IMR-90 (cell line): Measurements from ENCODE around the gene ELMO1. TPM values are rescaled to one million over a fixed set of nuclear protein-coding genes. Genes with fewer than 3 reads are reported as not detected.

ENCODE experiments used
- ATAC-seq: fragments of 200-7000 bp; cut with Tn5 transposase; 2 replicates; pipeline ENCODE4 v1.9.1; 2020; ENCODE audit warnings: low read depth, mild to moderate bottlenecking, moderate library complexity
- BruUV-seq: library from RNA; stranded (reverse); fragments of 400-500 nt; replicated peaks from 2 replicates; lab custom pipeline; 2021; lab: Mats Ljungman, UMichigan
- CTCF ChIA-PET: fragments of 300-600 bp; formaldehyde crosslinking; extraction: SDS; loops from one replicate; lab custom pipeline; 2021; ENCODE audit warnings: antibody characterized with exemption; lab: Yijun Ruan, JAX
- POLR2A ChIA-PET: fragments of 300-600 bp; sonication (Branson Sonifier 250); formaldehyde crosslinking; loops from one replicate; lab custom pipeline; 2022; ENCODE audit warnings: antibody characterized with exemption; ENCODE audit not compliant: unreplicated experiment; lab: Charles Lee
- DNase-seq: peaks from one replicate; pipeline ENCODE4 v3.0.0; 2013
- H2AFZ ChIP-seq: replicated peaks from 2 replicates; pipeline ENCODE3; 2013; ENCODE audit warnings: low read length, mild to moderate bottlenecking; ENCODE audit not compliant: poor library complexity
- H2AK5ac ChIP-seq: 2 replicates; pipeline ENCODE4 v1.6.1; 2013; ENCODE audit warnings: low read depth, low read length, inconsistent platforms
- H2AK9ac ChIP-seq: replicated peaks from 2 replicates; pipeline ENCODE3; 2013; ENCODE audit warnings: mild to moderate bottlenecking, low read depth, low read length, moderate library complexity; ENCODE audit not compliant: poor library complexity
- H2BK120ac ChIP-seq: 2 replicates; pipeline ENCODE4 v1.6.1; 2013; ENCODE audit warnings: low read depth, low read length, inconsistent platforms
- H2BK15ac ChIP-seq: 3 replicates; pipeline ENCODE4 v1.6.1; 2013; ENCODE audit warnings: low read depth, low read length, inconsistent platforms
- H2BK20ac ChIP-seq: 2 replicates; pipeline ENCODE4 v1.6.1; 2013; ENCODE audit warnings: low read depth, mild to moderate bottlenecking, inconsistent platforms, low read length, moderate library complexity
- H2BK5ac ChIP-seq: 2 replicates; pipeline ENCODE4 v1.6.1; 2013; ENCODE audit warnings: mild to moderate bottlenecking, low read depth, low read length, inconsistent platforms; ENCODE audit not compliant: poor library complexity, severe bottlenecking
- H3K14ac ChIP-seq: replicated peaks from 2 replicates; pipeline ENCODE4 v1.6.1; 2013; ENCODE audit warnings: low read depth, low read length, inconsistent platforms
- H3K18ac ChIP-seq: 2 replicates; pipeline ENCODE4 v1.6.1; 2013; ENCODE audit warnings: low read depth, low read length, control low read depth
- H3K23ac ChIP-seq: 2 replicates; pipeline ENCODE4 v1.6.1; 2013; ENCODE audit warnings: low read depth, low read length, inconsistent platforms
- H3K27ac ChIP-seq: 2 replicates; pipeline ENCODE4 v1.5.1; 2013; ENCODE audit warnings: mild to moderate bottlenecking, control low read depth, low read length; ENCODE audit not compliant: insufficient read depth
- H3K27me3 ChIP-seq: 2 replicates; pipeline ENCODE4 v1.6.1; 2013; ENCODE audit warnings: low read length; ENCODE audit not compliant: control insufficient read depth, insufficient read depth
- H3K36me3 ChIP-seq: 2 replicates; pipeline ENCODE4 v1.6.1; 2013; ENCODE audit warnings: low read length, mixed read lengths; ENCODE audit not compliant: control insufficient read depth, insufficient read depth
- H3K4ac ChIP-seq: 2 replicates; pipeline ENCODE4 v1.6.1; 2013; ENCODE audit warnings: low read depth, low read length, inconsistent platforms
- H3K4me1 ChIP-seq: 2 replicates; pipeline ENCODE4 v1.6.1; 2013; ENCODE audit warnings: low read length, mixed read lengths; ENCODE audit not compliant: control insufficient read depth, insufficient read depth
- H3K4me2 ChIP-seq: 2 replicates; pipeline ENCODE4 v1.6.1; 2013; ENCODE audit warnings: low read depth, mild to moderate bottlenecking, control low read depth, low read length, moderate library complexity
- H3K4me3 ChIP-seq: 2 replicates; pipeline ENCODE4 v1.5.1; 2013; ENCODE audit warnings: low read depth, mild to moderate bottlenecking, control low read depth, low read length, moderate library complexity; ENCODE audit not compliant: insufficient read depth
- H3K56ac ChIP-seq: 2 replicates; pipeline ENCODE4 v1.6.1; 2013; ENCODE audit warnings: low read length, inconsistent platforms; ENCODE audit not compliant: insufficient read depth; ENCODE audit errors: extremely low read depth
- H3K79me1 ChIP-seq, 2 experiments: 2 replicates each; pipeline ENCODE4 v1.6.1; 2013; ENCODE audit warnings: low read length in 2 of 2, inconsistent platforms in 1 of 2, low read depth in 1 of 2
- H3K9ac ChIP-seq: 2 replicates; pipeline ENCODE4 v1.6.1; 2013; ENCODE audit warnings: low read depth, low read length, control low read depth
- H3K9me1 ChIP-seq: 2 replicates; pipeline ENCODE4 v1.6.1; 2013; ENCODE audit warnings: low read length, inconsistent platforms; ENCODE audit not compliant: insufficient read depth
- H3K9me3 ChIP-seq: 2 replicates; pipeline ENCODE4 v1.6.1; 2013; ENCODE audit warnings: low read length; ENCODE audit not compliant: control insufficient read depth, insufficient read depth
- H4K20me1 ChIP-seq: 2 replicates; pipeline ENCODE4 v1.6.1; 2013; ENCODE audit warnings: low read length, inconsistent platforms; ENCODE audit not compliant: insufficient read depth
- H4K5ac ChIP-seq: 2 replicates; pipeline ENCODE4 v1.6.1; 2013; ENCODE audit warnings: mild to moderate bottlenecking, low read depth, low read length, control low read depth
- H4K8ac ChIP-seq, 2 experiments: 2 replicates each; pipeline ENCODE4 v1.6.1; 2013; ENCODE audit warnings: low read depth in 2 of 2, low read length in 2 of 2, control low read depth in 1 of 2, inconsistent platforms in 1 of 2
- H4K91ac ChIP-seq: 2 replicates; pipeline ENCODE4 v1.6.1; 2013; ENCODE audit warnings: low read depth, low read length, inconsistent platforms; ENCODE audit not compliant: insufficient read depth
- MAFK ChIP-seq: IDR thresholded peaks from 2 replicates; pipeline ENCODE4 v1.6.1; 2012; ENCODE audit warnings: low read depth, low read length, improper control_type of control experiment
- RFX5 ChIP-seq: IDR thresholded peaks from 2 replicates; pipeline ENCODE4 v1.8.0; 2012; ENCODE audit warnings: low read depth, mild to moderate bottlenecking, low read length, moderate library complexity
- dilution Hi-C: fragments of 300-500 bp; cut with HindIII; formaldehyde crosslinking; loops from one replicate; pipeline ENCODE4 v1.14.3; 2018; ENCODE audit warnings: low sequenced_read_pairs; ENCODE audit not compliant: unreplicated experiment
- in situ Hi-C: fragments of 300-500 bp; cut with MboI; formaldehyde crosslinking; loops from 3 replicates; pipeline ENCODE4 v1.14.3; 2019; ENCODE audit warnings: low sequenced_read_pairs, inconsistent platforms, mixed read lengths
- intact Hi-C: fragments of 100-400 bp; cut with micrococcal nuclease; formaldehyde crosslinking; loops from 2 replicates; pipeline ENCODE4 v1.10.0; 2022
- polyA plus RNA-seq, 3 experiments: library from polyadenylated mRNA; depleted of rRNA; stranded (reverse); fragments of >200 nt; gene quantifications; 2 replicates each; pipeline ENCODE4 v1.2.3, GENCODE V29; 2012; ENCODE audit warnings: low replicate concordance in 1 of 3
- total RNA-seq: library from RNA; depleted of rRNA; stranded (reverse); fragments of >200 nt; gene quantifications from 2 replicates; pipeline ENCODE4 v1.2.3, GENCODE V29; 2012
- TF ChIP-seq, protein P1 (sequence below): fragments of 150-350 bp; IDR thresholded peaks from 2 replicates; pipeline ENCODE4 v1.6.1; 2016; ENCODE audit warnings: low read depth, mild to moderate bottlenecking, low read length, moderate library complexity, borderline replicate concordance

The ELMO1 gene
- total and polyA plus RNA-seq, 2 of the 4 experiments (the other 2 are of a cell fraction), result 0.03 TPM; not detected in 1

DNA sequence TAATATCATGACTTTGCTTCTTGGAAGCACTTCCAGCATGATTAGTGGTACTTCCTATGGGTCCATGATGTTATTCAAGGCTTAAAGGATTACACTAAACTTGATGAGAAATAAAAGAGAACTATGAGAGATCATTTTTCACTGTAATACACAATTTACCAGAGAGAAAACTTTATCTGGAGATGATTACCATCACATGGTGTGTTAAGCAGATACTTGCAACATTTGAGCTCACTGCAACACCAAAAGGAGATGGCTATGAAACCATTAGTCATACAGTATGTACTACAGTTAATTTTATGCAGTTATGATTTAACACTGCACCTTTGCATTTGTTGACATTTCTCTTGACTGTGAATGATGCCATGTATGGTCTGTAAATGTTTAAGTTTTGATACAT is 413.0 kb downstream of the ELMO1 start:
- Histone ChIP-seq H3K36me3 (no peaks in the 10 kb centered on the region), H3K9me3 (peaks cover 4% of the 10 kb centered on the region; the same call in 1 of the 2 replicates), H3K4ac (no peak overlapping the region), H3K23ac (no peak overlapping the region), H3K27me3 (no peaks in the 10 kb centered on the region), H2BK20ac (no peak overlapping the region), H2BK5ac (no peak overlapping the region), H2BK15ac (no peak overlapping the region), H2AK5ac (no peak overlapping the region), H4K5ac (no peak overlapping the region), H3K14ac (no peak overlapping the region), H3K27ac (no peak overlapping the region), H3K9ac (no peak overlapping the region), H3K18ac (no peak overlapping the region), H3K56ac (no peak overlapping the region), H3K9me1 (peaks cover 4% of the 10 kb centered on the region; the same call in 1 of the 2 replicates), H2AFZ (no peak overlapping the region), H3K79me1 (no peaks in the 10 kb centered on the region), H3K4me3 (no peak overlapping the region), H2AK9ac (no peak overlapping the region), H3K4me2 (no peak overlapping the region), H3K4me1 (peaks cover 13% of the 10 kb centered on the region), H4K20me1 (no peaks in the 10 kb centered on the region), H4K8ac (no peak overlapping the region), H2BK120ac (no peak overlapping the region), H4K91ac (no peak overlapping the region)
- CTCF ChIA-PET, result no interaction called here
- in situ Hi-C loops, result no loop called here
- BruUV-seq, result no TSS peak
- TF ChIP-seq, protein P1, sequence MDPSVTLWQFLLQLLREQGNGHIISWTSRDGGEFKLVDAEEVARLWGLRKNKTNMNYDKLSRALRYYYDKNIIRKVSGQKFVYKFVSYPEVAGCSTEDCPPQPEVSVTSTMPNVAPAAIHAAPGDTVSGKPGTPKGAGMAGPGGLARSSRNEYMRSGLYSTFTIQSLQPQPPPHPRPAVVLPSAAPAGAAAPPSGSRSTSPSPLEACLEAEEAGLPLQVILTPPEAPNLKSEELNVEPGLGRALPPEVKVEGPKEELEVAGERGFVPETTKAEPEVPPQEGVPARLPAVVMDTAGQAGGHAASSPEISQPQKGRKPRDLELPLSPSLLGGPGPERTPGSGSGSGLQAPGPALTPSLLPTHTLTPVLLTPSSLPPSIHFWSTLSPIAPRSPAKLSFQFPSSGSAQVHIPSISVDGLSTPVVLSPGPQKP, result no peak
- TF ChIP-seq RFX5 (no peak), MAFK (no peak)
- POLR2A ChIA-PET, result no interaction called here
- dilution Hi-C loops, result no loop called here
- ATAC-seq, result no peak
- intact Hi-C loops, result no loop called here
- DNase-seq, result no peak
